H1 (cell line): Measurements from ENCODE around the gene PRKN. TPM values are rescaled to one million over a fixed set of nuclear protein-coding genes. Genes with fewer than 3 reads are reported as not detected.

Experiments used
- CTCF ChIA-PET: fragments of 300-600 bp; sonication (Branson Sonifier 250); formaldehyde crosslinking; loops from one replicate; lab custom pipeline; 2021; ENCODE audit not compliant: partially characterized antibody; lab: Charles Lee
- POLR2A ChIA-PET: fragments of 300-600 bp; sonication (Branson Sonifier 250); formaldehyde crosslinking; loops from one replicate; lab custom pipeline; 2021; ENCODE audit warnings: inconsistent platforms; ENCODE audit not compliant: partially characterized antibody; lab: Charles Lee
- DNase-seq, 2 experiments: peaks; one replicate each; pipeline versions ENCODE4 v3.0.0 to v3.0.0-alpha.2; 2010 to 2022; ENCODE audit warnings: low spot score in 2 of 2, low read depth in 1 of 2, mixed read lengths in 1 of 2
- FAIRE-seq: peaks from 2 replicates; lab custom pipeline; 2011; peaks lifted over from hg19 to GRCh38; lab: Jason Lieb, UNC
- H2AFZ ChIP-seq: 2 replicates; pipeline ENCODE4 v1.8.1; 2012; ENCODE audit warnings: low read length, inconsistent platforms
- H2AK5ac ChIP-seq: 2 replicates; pipeline ENCODE4 v1.6.1; 2013; ENCODE audit warnings: low read depth, low read length
- H2BK120ac ChIP-seq: replicated peaks from 2 replicates; pipeline ENCODE3; 2013; ENCODE audit warnings: low read depth, low read length, inconsistent platforms
- H2BK12ac ChIP-seq: 2 replicates; pipeline ENCODE4 v1.6.1; 2013; ENCODE audit warnings: low read depth, low read length
- H2BK15ac ChIP-seq: 2 replicates; pipeline ENCODE4 v1.6.1; 2013; ENCODE audit warnings: low read length
- H2BK20ac ChIP-seq: 2 replicates; pipeline ENCODE4 v1.6.1; 2013; ENCODE audit warnings: low read length
- H2BK5ac ChIP-seq: 2 replicates; pipeline ENCODE4 v1.6.1; 2013; ENCODE audit warnings: low read depth, low read length
- H3K14ac ChIP-seq: 2 replicates; pipeline ENCODE4 v1.6.1; 2013; ENCODE audit warnings: inconsistent platforms; ENCODE audit not compliant: insufficient read length
- H3K18ac ChIP-seq: 2 replicates; pipeline ENCODE4 v1.6.1; 2013; ENCODE audit warnings: low read length; ENCODE audit errors: extremely low read depth
- H3K23ac ChIP-seq: 2 replicates; pipeline ENCODE4 v1.6.1; 2013; ENCODE audit warnings: inconsistent platforms; ENCODE audit not compliant: insufficient read length
- H3K23me2 ChIP-seq: 2 replicates; pipeline ENCODE4 v1.6.1; 2013; ENCODE audit warnings: low read depth, low read length
- H3K27ac ChIP-seq: 2 replicates; pipeline ENCODE4 v1.6.1; 2011; ENCODE audit warnings: low read depth, low read length, inconsistent platforms
- H3K27me3 ChIP-seq, 4 experiments: replicated peaks in 1 of 4; 1 replicate in 1 of 4; 2 replicates in 3 of 4; pipeline versions ENCODE4 v1.6.1 to v1.8.1; 2011 to 2013; ENCODE audit warnings: low read length in 3 of 4, mild to moderate bottlenecking in 3 of 4, inconsistent platforms in 2 of 4, mixed read lengths in 2 of 4, moderate library complexity in 1 of 4; ENCODE audit not compliant: control insufficient read depth in 3 of 4, insufficient read depth in 3 of 4; ENCODE audit errors: extremely low read depth in 1 of 4
- H3K36me3 ChIP-seq, 4 experiments: 2 replicates each; pipeline versions ENCODE4 v1.6.1 to v1.8.1; 2011 to 2013; ENCODE audit warnings: mild to moderate bottlenecking in 4 of 4, low read length in 3 of 4, moderate library complexity in 2 of 4, control low read depth in 1 of 4, inconsistent platforms in 1 of 4; ENCODE audit not compliant: insufficient read depth in 4 of 4, control insufficient read depth in 2 of 4
- H3K4ac ChIP-seq: replicated peaks from 2 replicates; pipeline ENCODE3; 2013; ENCODE audit warnings: low read length, low read depth, mixed read lengths, inconsistent platforms; ENCODE audit not compliant: insufficient read length
- H3K4me1 ChIP-seq, 4 experiments: replicated peaks in 1 of 4; 1 replicate in 1 of 4; 2 replicates in 3 of 4; pipeline versions ENCODE4 v1.6.1 to v1.8.1; 2011 to 2013; ENCODE audit warnings: low read length in 3 of 4, inconsistent platforms in 2 of 4, mixed read lengths in 1 of 4; ENCODE audit not compliant: insufficient read depth in 4 of 4, control insufficient read depth in 3 of 4
- H3K4me2 ChIP-seq, 2 experiments: 2 replicates each; pipeline versions ENCODE4 v1.6.1 to v1.8.1; 2011 to 2013; ENCODE audit warnings: low read depth in 2 of 2, low read length in 2 of 2, control low read depth in 1 of 2, inconsistent platforms in 1 of 2, mild to moderate bottlenecking in 1 of 2; ENCODE audit not compliant: insufficient read depth in 1 of 2
- H3K4me3 ChIP-seq, 4 experiments: fragments of 200-600, 300-600 bp in 1 of 4; sonication (generic), shearing (Covaris generic), sonication (Bioruptor Twin) in 1 of 4; 2 replicates each; pipeline versions ENCODE4 v1.5.1 to v1.8.1; 2011 to 2016; ENCODE audit warnings: low read length in 4 of 4, low read depth in 3 of 4, control low read depth in 2 of 4, inconsistent platforms in 2 of 4, mild to moderate bottlenecking in 2 of 4, mixed read lengths in 1 of 4, moderate library complexity in 1 of 4; ENCODE audit not compliant: insufficient read depth in 2 of 4; ENCODE audit errors: extremely low read depth in 1 of 4
- H3K56ac ChIP-seq: replicated peaks from 2 replicates; pipeline ENCODE3; 2013; ENCODE audit warnings: low read depth, mild to moderate bottlenecking, mixed read lengths, low read length, inconsistent platforms; ENCODE audit not compliant: insufficient read length
- H3K79me1 ChIP-seq: 2 replicates; pipeline ENCODE4 v1.6.1; 2013; ENCODE audit warnings: low read depth, low read length, control low read depth
- H3K79me2 ChIP-seq, 2 experiments: 2 replicates each; pipeline versions ENCODE4 v1.6.1 to v1.8.1; 2012 to 2013; ENCODE audit warnings: low read length in 2 of 2, mild to moderate bottlenecking in 2 of 2, inconsistent platforms in 1 of 2; ENCODE audit not compliant: insufficient read depth in 2 of 2, control insufficient read depth in 1 of 2
- H3K9ac ChIP-seq, 4 experiments: replicated peaks in 1 of 4; 1 replicate in 1 of 4; 2 replicates in 3 of 4; pipeline versions ENCODE4 v1.6.1 to v1.8.1; 2011 to 2013; ENCODE audit warnings: low read depth in 3 of 4, low read length in 3 of 4, control low read depth in 2 of 4, mild to moderate bottlenecking in 2 of 4, moderate library complexity in 2 of 4, inconsistent platforms in 1 of 4; ENCODE audit errors: extremely low read depth in 1 of 4
- H3K9me3 ChIP-seq, 2 experiments: 2 replicates each; pipeline versions ENCODE4 v1.6.1 to v1.8.1; 2012 to 2013; ENCODE audit warnings: mild to moderate bottlenecking in 2 of 2, moderate library complexity in 2 of 2, control low read depth in 1 of 2, inconsistent platforms in 1 of 2, low read depth in 1 of 2, low read length in 1 of 2, mixed read lengths in 1 of 2; ENCODE audit not compliant: insufficient read depth in 2 of 2
- H4K20me1 ChIP-seq, 2 experiments: replicated peaks in 1 of 2; 2 replicates each; pipeline versions ENCODE3 to v1.8.1; 2011 to 2013; ENCODE audit warnings: inconsistent platforms in 2 of 2, low read length in 2 of 2, mild to moderate bottlenecking in 1 of 2; ENCODE audit not compliant: insufficient read depth in 2 of 2, control insufficient read depth in 1 of 2
- H4K5ac ChIP-seq: 2 replicates; pipeline ENCODE4 v1.6.1; 2013; ENCODE audit warnings: low read length, low read depth, mixed read lengths, inconsistent platforms; ENCODE audit not compliant: insufficient read length
- H4K8ac ChIP-seq: 2 replicates; pipeline ENCODE4 v1.8.0; 2013; ENCODE audit warnings: mild to moderate bottlenecking, moderate library complexity, low read length, inconsistent platforms; ENCODE audit not compliant: insufficient read depth; ENCODE audit errors: extremely low read depth
- H4K91ac ChIP-seq: replicated peaks from 2 replicates; pipeline ENCODE3; 2013; ENCODE audit warnings: low read length, mixed read lengths, inconsistent platforms; ENCODE audit not compliant: insufficient read length
- CHD2 ChIP-seq: IDR thresholded peaks from 2 replicates; pipeline ENCODE4 v1.6.1; 2012; ENCODE audit warnings: low read length, improper control_type of control experiment
- CTBP2 ChIP-seq: IDR thresholded peaks from 2 replicates; pipeline ENCODE4 v1.7.0; 2011; ENCODE audit warnings: borderline replicate concordance, mild to moderate bottlenecking, moderate library complexity, mixed read lengths, low read length; ENCODE audit not compliant: insufficient read depth, insufficient read length
- EZH2 ChIP-seq: fragments of 200-600 bp; sonication (generic); IDR thresholded peaks from 2 replicates; pipeline ENCODE4 v1.7.1; 2012; ENCODE audit warnings: low read depth, mild to moderate bottlenecking, moderate library complexity, low read length, inconsistent platforms; ENCODE audit not compliant: severe bottlenecking
- FOSL1 ChIP-seq: IDR thresholded peaks from 2 replicates; pipeline ENCODE4 v1.6.1; 2011; ENCODE audit warnings: mild to moderate bottlenecking, low read depth, low read length, moderate library complexity; ENCODE audit not compliant: insufficient read depth
- GABPA ChIP-seq: IDR thresholded peaks from 2 replicates; pipeline ENCODE4 v1.6.1; 2011; ENCODE audit warnings: mild to moderate bottlenecking, low read length, moderate library complexity, borderline replicate concordance; ENCODE audit not compliant: insufficient read depth
- HDAC2 ChIP-seq, 2 experiments: fragments of 300-600 bp in 1 of 2; sonication (generic) in 1 of 2; IDR thresholded peaks; 2 replicates each; pipeline ENCODE4 v1.6.1; 2011 to 2012; ENCODE audit warnings: low read depth in 2 of 2, low read length in 2 of 2, mild to moderate bottlenecking in 2 of 2, moderate library complexity in 2 of 2, borderline replicate concordance in 1 of 2, inconsistent platforms in 1 of 2
- MAFK ChIP-seq: IDR thresholded peaks from 2 replicates; pipeline ENCODE4 v1.6.1; 2012; ENCODE audit warnings: low read depth, mild to moderate bottlenecking, improper control_type of control experiment, low read length
- RXRA ChIP-seq: IDR thresholded peaks from 2 replicates; pipeline ENCODE4 v1.6.1; 2011; ENCODE audit warnings: low read depth, mild to moderate bottlenecking, low read length, moderate library complexity; ENCODE audit not compliant: insufficient read depth
- SIRT6 ChIP-seq: IDR thresholded peaks from one replicate; pipeline ENCODE4 v1.7.1; 2012; ENCODE audit warnings: low read length, inconsistent platforms
- SP1 ChIP-seq: IDR thresholded peaks from 2 replicates; pipeline ENCODE4 v1.6.1; 2011; ENCODE audit warnings: low read depth, low read length
- TAF1 ChIP-seq: IDR thresholded peaks from 2 replicates; pipeline ENCODE4 v1.6.1; 2011; ENCODE audit warnings: mild to moderate bottlenecking, low read depth, low read length
- TCF12 ChIP-seq: IDR thresholded peaks from 2 replicates; pipeline ENCODE4 v1.6.1; 2011; ENCODE audit warnings: low read depth, mild to moderate bottlenecking, low read length
- YY1 ChIP-seq: IDR thresholded peaks from 2 replicates; pipeline ENCODE4 v1.6.1; 2011; ENCODE audit warnings: low read depth, mild to moderate bottlenecking, low read length
- WGBS, 2 experiments: shearing (Covaris generic) in 1 of 2; methylation state at CpG; one replicate each; pipeline versions ENCODE4 v1.1.6 to v1.1.7; 2013 to 2015; ENCODE audit warnings: low lambda C conversion rate in 2 of 2, mixed read lengths in 2 of 2, inconsistent platforms in 1 of 2, low coverage in 1 of 2, missing lambda C conversion rate in 1 of 2; ENCODE audit not compliant: insufficient replicate concordance in 2 of 2, insufficient coverage in 1 of 2, insufficient read length in 1 of 2; ENCODE audit errors: extremely low coverage in 1 of 2, missing lambda C conversion rate in 1 of 2; 5-methylcytosine and 5-hydroxymethylcytosine counted together
- polyA plus RNA-seq, 7 experiments: library from polyadenylated mRNA; depleted of rRNA in 3 of 7; stranded (reverse) in 5 of 7; unstranded in 2 of 7; fragments of >200 nt in 5 of 7; fragments of 200-250 nt in 2 of 7; gene quantifications; 1 replicate in 5 of 7; 2 replicates in 1 of 7; 4 replicates in 1 of 7; pipeline versions ENCODE4 v1.2.1 to v1.2.3, GENCODE V29; 2011 to 2013; ENCODE audit warnings: missing spikeins in 2 of 7, mixed read lengths in 2 of 7
- total RNA-seq: library from RNA; stranded (reverse); fragmentation: NEBNext Ultra II Directional; extraction: Animal tissue kit (Norgen Biotek cat#: 25700); gene quantifications from 2 replicates; pipeline ENCODE4 v1.2.1, GENCODE V29; 2021
- TF ChIP-seq, protein P1 (sequence below): IDR thresholded peaks from 2 replicates; pipeline ENCODE4 v1.6.1; 2011; ENCODE audit warnings: low read depth, mild to moderate bottlenecking, low read length; ENCODE audit not compliant: insufficient read depth

The PRKN gene
- total and polyA plus RNA-seq, 2 of the 8 experiments (the other 6 are each of a cell fraction or from before 2014, with no cell fraction given), result 0.13 to 0.29 TPM

DNA sequence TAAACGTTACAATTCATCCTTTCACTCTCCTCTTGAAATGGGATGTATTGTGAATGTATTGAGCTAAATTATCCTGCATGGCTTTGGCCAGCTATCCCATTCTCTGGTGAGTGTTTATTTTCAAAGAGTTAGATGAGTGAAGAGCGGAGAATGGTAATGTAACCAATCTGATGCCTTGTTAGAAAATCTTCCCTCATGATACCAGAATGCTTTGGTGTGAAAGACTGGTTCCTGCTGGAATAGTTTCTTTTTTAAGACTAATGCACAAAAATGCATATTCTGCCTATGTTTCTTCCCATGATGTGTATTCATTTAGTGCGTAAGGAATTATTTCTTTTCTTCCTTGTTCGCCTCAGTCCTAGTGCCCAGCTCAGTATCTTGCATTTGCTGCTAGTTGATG is 506.7 kb downstream of the PRKN start:
- WGBS, 2 experiments, result 86% methylated on average over 4 of the region's 4 CpGs; no CpG with 5 or more reads in 1 of the 2 experiments
- H3K23me2 ChIP-seq, result no peaks in the 10 kb centered on the region; the same call in 1 of the 2 replicates
- no peak overlapping the region for H2BK15ac ChIP-seq
- H4K91ac ChIP-seq, result no peak overlapping the region
- no peak overlapping the region for H2BK20ac ChIP-seq
- H3K79me1 ChIP-seq, result no peaks in the 10 kb centered on the region
- H3K27ac ChIP-seq, result no peak overlapping the region
- H4K8ac ChIP-seq, result no peak overlapping the region
- H2AK5ac ChIP-seq, result no peak overlapping the region
- H4K5ac ChIP-seq, result no peak overlapping the region
- no peak overlapping the region for H3K18ac ChIP-seq
- no peaks in the 10 kb centered on the region for H4K20me1 ChIP-seq
- no peak overlapping the region for H2BK120ac ChIP-seq
- no peak overlapping the region for H3K4ac ChIP-seq
- TF ChIP-seq YY1 (no peak), EZH2 (no peak), TAF1 (no peak), MAFK (no peak), TCF12 (no peak), SP1 (no peak), SIRT6 (no peak), GABPA (no peak), HDAC2 (IDR thresholded peaks at IDR 0.05; ENCODE audit: borderline replicate concordance in 1 of 2, low read depth in 2 of 2, low read length in 2 of 2) (no peak), CTBP2 (no peak), CHD2 (no peak), RXRA (no peak), FOSL1 (no peak)
- TF ChIP-seq, protein P1, sequence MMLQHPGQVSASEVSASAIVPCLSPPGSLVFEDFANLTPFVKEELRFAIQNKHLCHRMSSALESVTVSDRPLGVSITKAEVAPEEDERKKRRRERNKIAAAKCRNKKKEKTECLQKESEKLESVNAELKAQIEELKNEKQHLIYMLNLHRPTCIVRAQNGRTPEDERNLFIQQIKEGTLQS, result no peak
- CTCF ChIA-PET, result no interaction called here
- no peak overlapping the region for H3K14ac ChIP-seq
- no peak overlapping the region for H3K23ac ChIP-seq
- H2BK5ac ChIP-seq, result no peak overlapping the region
- no peaks in the 10 kb centered on the region for H3K36me3 ChIP-seq
- DNase-seq (no peak), FAIRE-seq (no peak)
- H2BK12ac ChIP-seq, result no peak overlapping the region
- no peaks in the 10 kb centered on the region for H3K27me3 ChIP-seq
- H2AFZ ChIP-seq, result no peak overlapping the region
- H3K4me3 ChIP-seq, result no peak overlapping the region
- POLR2A ChIA-PET, result no interaction called here
- H3K9ac ChIP-seq, result no peak overlapping the region
- no peaks in the 10 kb centered on the region for H3K9me3 ChIP-seq
- no peaks in the 10 kb centered on the region for H3K4me1 ChIP-seq
- H3K79me2 ChIP-seq, result no peaks in the 10 kb centered on the region
- H3K4me2 ChIP-seq, result no peak overlapping the region
- H3K56ac ChIP-seq, result no peak overlapping the region
